ENCODE results near the gene GDF15.

Gene GDF15

DNA sequence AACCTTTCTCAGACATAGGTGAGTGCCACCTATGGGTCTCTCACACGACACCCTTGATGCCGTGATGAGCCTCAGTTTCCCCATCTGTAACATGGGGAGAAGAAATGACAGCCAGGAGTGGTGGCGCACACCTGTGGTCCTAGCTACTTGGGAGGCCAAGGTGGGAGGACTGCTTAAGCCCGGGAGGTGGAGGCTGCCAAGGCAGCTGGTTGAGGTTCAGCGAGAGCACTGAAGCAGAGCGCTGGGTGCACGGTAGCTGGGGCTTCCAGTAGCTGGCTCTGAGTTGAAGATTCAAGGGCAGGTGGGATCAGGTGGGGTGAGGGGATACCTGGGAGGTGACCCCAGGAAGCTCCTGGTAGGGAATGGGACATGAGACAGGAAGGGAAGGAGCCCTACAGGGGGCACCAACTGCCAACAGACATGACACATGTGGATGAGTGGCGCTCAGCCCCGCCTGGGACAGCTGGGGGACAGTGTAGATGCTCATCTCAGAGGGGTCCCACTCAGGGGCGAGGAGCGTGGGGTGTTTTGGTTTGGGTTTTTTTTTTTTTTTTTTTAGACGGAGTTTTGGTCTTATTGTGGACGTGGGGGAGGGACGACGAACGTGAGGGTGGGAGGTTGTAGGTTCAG, 26.8 kb downstream of the GDF15 start:
- TF ChIP-seq, protein P1, sequence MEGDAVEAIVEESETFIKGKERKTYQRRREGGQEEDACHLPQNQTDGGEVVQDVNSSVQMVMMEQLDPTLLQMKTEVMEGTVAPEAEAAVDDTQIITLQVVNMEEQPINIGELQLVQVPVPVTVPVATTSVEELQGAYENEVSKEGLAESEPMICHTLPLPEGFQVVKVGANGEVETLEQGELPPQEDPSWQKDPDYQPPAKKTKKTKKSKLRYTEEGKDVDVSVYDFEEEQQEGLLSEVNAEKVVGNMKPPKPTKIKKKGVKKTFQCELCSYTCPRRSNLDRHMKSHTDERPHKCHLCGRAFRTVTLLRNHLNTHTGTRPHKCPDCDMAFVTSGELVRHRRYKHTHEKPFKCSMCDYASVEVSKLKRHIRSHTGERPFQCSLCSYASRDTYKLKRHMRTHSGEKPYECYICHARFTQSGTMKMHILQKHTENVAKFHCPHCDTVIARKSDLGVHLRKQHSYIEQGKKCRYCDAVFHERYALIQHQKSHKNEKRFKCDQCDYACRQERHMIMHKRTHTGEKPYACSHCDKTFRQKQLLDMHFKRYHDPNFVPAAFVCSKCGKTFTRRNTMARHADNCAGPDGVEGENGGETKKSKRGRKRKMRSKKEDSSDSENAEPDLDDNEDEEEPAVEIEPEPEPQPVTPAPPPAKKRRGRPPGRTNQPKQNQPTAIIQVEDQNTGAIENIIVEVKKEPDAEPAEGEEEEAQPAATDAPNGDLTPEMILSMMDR (IDR thresholded peaks at IDR 0.05) = no peak
- no peaks in the 10 kb centered on the region for H3K9me3 ChIP-seq
- no peak overlapping the region for H3K4me3 ChIP-seq (ENCODE audit: low read depth in 1 of 2, low read length in 1 of 2)
- no peaks in the 10 kb centered on the region for H3K36me3 ChIP-seq
- no peak overlapping the region for H3K27ac ChIP-seq
- H3K4me1 ChIP-seq (ENCODE audit: control insufficient read depth in 1 of 2, insufficient read depth in 1 of 2, low read depth in 1 of 2, low read length in 1 of 2) = peaks cover 40% of the 10 kb centered on the region in 2 experiments
- H3K27me3 ChIP-seq = peaks cover 65% of the 10 kb centered on the region

DNA sequence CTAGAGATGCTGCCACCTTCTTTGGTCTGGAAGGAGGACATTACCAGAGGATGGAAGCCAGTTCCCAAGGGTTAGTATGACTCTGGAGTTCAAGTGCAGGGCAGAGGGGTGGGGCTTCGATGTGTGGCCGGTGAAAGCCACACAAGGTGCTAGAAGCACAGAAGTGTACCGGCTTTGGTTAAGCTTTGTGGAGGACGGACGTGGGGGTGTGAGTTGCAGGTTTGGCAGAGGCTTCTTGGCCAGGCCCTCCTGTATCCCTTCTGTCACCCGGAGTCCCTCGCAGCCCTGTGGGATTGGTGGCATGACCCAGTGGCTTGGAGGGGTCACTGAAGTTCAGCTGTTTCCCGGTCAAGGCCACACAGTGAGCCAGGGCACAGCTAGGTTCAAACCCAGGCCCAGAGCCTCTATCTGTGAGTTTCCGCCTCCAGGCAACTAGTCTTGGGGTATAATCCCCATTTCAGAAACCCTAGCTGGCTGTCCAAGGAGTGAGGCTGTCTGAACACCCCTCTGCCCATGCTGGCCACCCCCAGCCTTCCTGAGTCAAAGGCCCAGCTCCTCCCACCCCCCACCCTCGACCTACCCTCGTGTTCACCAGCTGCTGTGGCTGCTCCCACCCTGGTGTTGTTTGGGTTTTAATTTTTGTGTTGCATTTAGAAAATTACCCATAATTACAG, 28.7 kb downstream of the GDF15 start:
- Histone ChIP-seq H3K27me3 (peaks cover 84% of the 10 kb centered on the region), H3K9me3 (no peaks in the 10 kb centered on the region), H3K27ac (peak overlapping the region; percentile 59), H3K4me1 (ENCODE audit: control insufficient read depth in 1 of 2, insufficient read depth in 1 of 2, low read depth in 1 of 2, low read length in 1 of 2) (peaks cover 46 to 48% of the 10 kb centered on the region in 2 experiments), H3K36me3 (no peaks in the 10 kb centered on the region), H3K4me3 (ENCODE audit: low read depth in 1 of 2, low read length in 1 of 2) (no peak overlapping the region)
- TF ChIP-seq, protein P1 (IDR thresholded peaks at IDR 0.05) = no peak

DNA sequence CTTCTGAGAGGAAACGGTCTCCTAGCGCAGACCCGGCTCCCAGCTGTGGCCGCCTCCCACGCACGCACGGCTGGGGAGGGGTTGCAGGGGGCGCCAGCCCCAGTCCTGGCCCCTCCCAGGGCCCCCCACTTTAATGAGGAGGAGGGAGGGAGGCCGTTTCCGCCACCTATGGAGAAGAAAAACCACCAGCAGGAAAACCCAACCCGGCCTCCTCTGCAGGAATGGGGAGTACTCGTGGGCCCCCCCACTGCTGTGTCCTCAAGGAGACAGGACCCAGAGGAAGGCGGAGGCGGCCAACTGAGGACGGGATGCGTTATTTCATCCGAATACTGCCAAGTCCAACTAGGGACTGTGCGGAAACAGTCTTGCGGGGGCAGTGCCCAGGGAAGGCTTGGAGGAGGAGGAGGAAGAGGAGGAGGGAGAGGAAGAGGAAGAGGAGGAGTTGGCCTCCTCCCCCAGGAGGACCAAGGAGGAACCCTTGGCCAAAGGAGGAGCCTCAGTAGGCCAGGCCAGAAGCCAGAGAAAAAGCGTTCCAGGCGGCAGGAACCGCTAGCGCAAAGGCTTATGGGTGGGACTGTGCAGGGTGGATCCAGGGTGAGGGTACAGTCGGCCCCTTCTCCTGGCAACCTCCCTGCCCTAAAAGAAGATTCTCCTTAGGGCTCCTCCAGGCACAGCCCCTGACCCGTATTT, 29.4 kb downstream of the GDF15 start:
- no peaks in the 10 kb centered on the region for H3K9me3 ChIP-seq
- no peaks in the 10 kb centered on the region for H3K36me3 ChIP-seq
- TF ChIP-seq, protein P1 (IDR thresholded peaks at IDR 0.05) = no peak
- H3K27ac ChIP-seq = peak overlapping the region; percentile 59
- H3K27me3 ChIP-seq = peaks cover 91% of the 10 kb centered on the region
- peak overlapping the region; percentile 22 to 59 for H3K4me3 ChIP-seq (ENCODE audit: low read depth in 1 of 2, low read length in 1 of 2)
- peaks cover 53 to 54% of the 10 kb centered on the region in 2 experiments for H3K4me1 ChIP-seq (ENCODE audit: control insufficient read depth in 1 of 2, insufficient read depth in 1 of 2, low read depth in 1 of 2, low read length in 1 of 2)

DNA sequence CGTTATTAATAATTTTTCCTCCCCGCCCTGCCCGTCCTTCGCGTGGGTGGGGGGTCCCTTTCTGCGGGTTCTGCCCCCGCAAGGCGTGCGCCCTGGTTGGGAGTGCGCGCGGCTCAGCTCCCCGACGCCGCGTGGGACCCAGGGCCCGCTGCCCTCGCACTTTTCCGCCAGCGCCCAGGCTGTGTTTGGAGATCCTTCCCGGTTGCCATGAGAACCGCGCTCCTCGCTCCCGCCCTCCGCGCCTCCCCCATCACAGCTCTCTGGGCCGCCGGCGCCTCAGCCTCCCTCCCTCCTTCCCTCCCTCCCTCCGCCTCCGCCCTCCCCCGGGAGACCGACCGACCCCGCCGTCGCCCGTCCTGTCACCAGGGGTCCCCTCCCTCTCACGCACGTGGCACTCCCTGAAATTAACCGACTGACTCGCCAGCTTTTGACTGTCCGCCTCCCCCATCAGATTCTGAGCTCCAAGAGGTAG, 30.9 kb downstream of the GDF15 start:
- Histone ChIP-seq H3K4me3 (ENCODE audit: low read depth in 1 of 2, low read length in 1 of 2) (peak overlapping the region; percentile 59 to 77), H3K36me3 (no peaks in the 10 kb centered on the region), H3K27ac (peak overlapping the region; percentile 72), H3K4me1 (ENCODE audit: control insufficient read depth in 1 of 2, insufficient read depth in 1 of 2, low read depth in 1 of 2, low read length in 1 of 2) (peaks cover 53 to 54% of the 10 kb centered on the region in 2 experiments), H3K9me3 (no peaks in the 10 kb centered on the region), H3K27me3 (peaks cover 97% of the 10 kb centered on the region)
- TF ChIP-seq, protein P1 (IDR thresholded peaks at IDR 0.05) = no peak

DNA sequence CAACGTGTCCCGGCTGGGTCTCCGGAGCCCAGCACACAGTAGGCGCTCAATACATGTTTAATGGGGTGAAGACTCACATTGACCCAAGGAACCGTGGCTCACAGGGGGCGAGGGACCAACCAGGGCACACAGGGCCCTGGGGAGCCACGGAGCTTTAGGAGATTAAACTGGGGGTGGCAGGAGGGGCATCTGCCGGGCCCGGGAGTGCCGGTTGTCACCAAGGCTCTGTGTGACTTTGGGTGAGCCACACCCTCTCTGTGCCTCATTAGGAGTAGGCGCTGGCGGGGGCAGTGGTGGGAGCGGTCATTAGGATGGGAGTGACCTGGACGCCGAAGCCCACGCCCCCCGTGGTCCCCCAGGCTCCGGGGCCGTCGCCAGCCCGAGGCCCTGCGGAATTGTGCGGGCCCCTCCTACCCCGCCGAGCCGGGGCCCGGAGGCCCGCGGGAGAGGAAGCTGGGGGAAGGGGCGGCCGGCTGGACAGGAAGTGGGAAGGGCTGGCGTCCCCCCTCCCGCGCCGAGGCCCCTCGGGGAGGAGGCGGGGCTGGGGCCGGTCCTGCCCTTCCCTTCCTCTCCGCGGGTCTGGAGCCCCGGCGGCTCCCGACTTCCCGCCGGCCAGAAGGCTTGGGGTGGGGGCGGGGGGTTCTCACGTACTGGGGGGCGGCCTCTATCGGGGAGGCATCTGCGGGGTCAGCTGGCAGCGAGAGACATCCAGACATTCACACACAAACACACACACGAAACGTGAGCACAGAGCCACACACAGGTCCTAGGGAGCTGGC, 31.5 kb downstream of the GDF15 start:
- H3K36me3 ChIP-seq = no peaks in the 10 kb centered on the region
- H3K9me3 ChIP-seq = no peaks in the 10 kb centered on the region
- H3K4me3 ChIP-seq (ENCODE audit: low read depth in 1 of 2, low read length in 1 of 2) = peak overlapping the region; percentile 59 to 77
- H3K27me3 ChIP-seq = peaks cover 95% of the 10 kb centered on the region
- peaks cover 53 to 54% of the 10 kb centered on the region in 2 experiments for H3K4me1 ChIP-seq (ENCODE audit: control insufficient read depth in 1 of 2, insufficient read depth in 1 of 2, low read depth in 1 of 2, low read length in 1 of 2)
- TF ChIP-seq, protein P1 (IDR thresholded peaks at IDR 0.05) = peak; percentile 22
- H3K27ac ChIP-seq = peak overlapping the region; percentile 72

Data from neutrophil (primary cell).